SK-N-SH treated with all-trans-retinoic acid at 6 μM for 48 hours (cell line): ENCODE data around the gene HSPB8.

Source experiments
- ATAC-seq: fragments of 200-7000 bp; cut with Tn5 transposase; 3 replicates; pipeline ENCODE4 v1.9.1; 2020; ENCODE audit warnings: mild to moderate bottlenecking, moderate library complexity
- ARNTL ChIP-seq: fragments of 450-650 bp; formaldehyde crosslinking; IDR thresholded peaks from 2 replicates; pipeline ENCODE4 v1.5.0; 2020; ENCODE audit warnings: low read depth, mild to moderate bottlenecking, moderate library complexity, borderline replicate concordance
- BACH2 ChIP-seq: fragments of 250-450 bp; sonication (Bioruptor Pico); IDR thresholded peaks from 2 replicates; pipeline ENCODE4 v1.9.0; 2021; ENCODE audit warnings: mild to moderate bottlenecking, borderline replicate concordance
- CREB5 ChIP-seq: fragments of 250-450 bp; sonication (Bioruptor Pico); IDR thresholded peaks from 2 replicates; pipeline ENCODE4 v1.5.1; 2020; ENCODE audit warnings: low read depth, mild to moderate bottlenecking, moderate library complexity
- CSDC2 ChIP-seq: fragments of 250-450 bp; sonication (Bioruptor Pico); IDR thresholded peaks from 2 replicates; pipeline ENCODE4 v1.5.0; 2020; ENCODE audit warnings: mild to moderate bottlenecking, moderate library complexity
- ESRRG ChIP-seq: fragments of 250-450 bp; sonication (Bioruptor Pico); IDR thresholded peaks from 2 replicates; pipeline ENCODE4 v1.6.1; 2021; ENCODE audit warnings: mild to moderate bottlenecking
- GLIS3 ChIP-seq: fragments of 250-450 bp; sonication (Bioruptor Pico); IDR thresholded peaks from 2 replicates; pipeline ENCODE4 v1.5.0; 2020; ENCODE audit warnings: mild to moderate bottlenecking, moderate library complexity
- ISL1 ChIP-seq: fragments of 250-450 bp; sonication (Bioruptor Pico); IDR thresholded peaks from 2 replicates; pipeline ENCODE4 v2.1.2; 2022; ENCODE audit warnings: mild to moderate bottlenecking, moderate library complexity
- OSR1 ChIP-seq: fragments of 250-450 bp; sonication (Bioruptor Pico); IDR thresholded peaks from 2 replicates; pipeline ENCODE4 v1.8.0; 2022; ENCODE audit warnings: moderate library complexity, mild to moderate bottlenecking, inconsistent platforms
- PATZ1 ChIP-seq: fragments of 250-450 bp; sonication (Bioruptor Pico); IDR thresholded peaks from 2 replicates; pipeline ENCODE4 v1.8.0; 2020; ENCODE audit warnings: mild to moderate bottlenecking, moderate library complexity, borderline replicate concordance
- POU6F1 ChIP-seq: fragments of 250-450 bp; sonication (Bioruptor Pico); IDR thresholded peaks from 2 replicates; pipeline ENCODE4 v1.8.0; 2021; ENCODE audit warnings: low read depth, mild to moderate bottlenecking, moderate library complexity, borderline replicate concordance
- PPARA ChIP-seq: fragments of 250-450 bp; sonication (Bioruptor Pico); IDR thresholded peaks from 2 replicates; pipeline ENCODE4 v1.5.0; 2020; ENCODE audit warnings: mild to moderate bottlenecking, borderline replicate concordance
- RARB ChIP-seq: fragments of 250-450 bp; sonication (Bioruptor Pico); IDR thresholded peaks from 2 replicates; pipeline ENCODE4 v1.8.0; 2021; ENCODE audit warnings: mild to moderate bottlenecking, moderate library complexity
- SNAI2 ChIP-seq: fragments of 250-450 bp; sonication (Bioruptor Pico); IDR thresholded peaks from 2 replicates; pipeline ENCODE4 v1.5.0; 2020; ENCODE audit warnings: mild to moderate bottlenecking, moderate library complexity
- TCF4 ChIP-seq: fragments of 250-450 bp; sonication (Bioruptor Pico); IDR thresholded peaks from 2 replicates; pipeline ENCODE4 v1.8.0; 2021; ENCODE audit warnings: mild to moderate bottlenecking, moderate library complexity, borderline replicate concordance
- TOX ChIP-seq: fragments of 250-450 bp; sonication (Bioruptor Pico); IDR thresholded peaks from 2 replicates; pipeline ENCODE4 v1.8.0; 2021; ENCODE audit warnings: mild to moderate bottlenecking, moderate library complexity, borderline replicate concordance
- TSHZ2 ChIP-seq: fragments of 250-450 bp; sonication (Bioruptor Pico); IDR thresholded peaks from 2 replicates; pipeline ENCODE4 v1.5.0; 2020; ENCODE audit warnings: mild to moderate bottlenecking, moderate library complexity
- ZC3H10 ChIP-seq: fragments of 250-450 bp; sonication (Bioruptor Pico); IDR thresholded peaks from 2 replicates; pipeline ENCODE4 v1.5.1; 2021; ENCODE audit warnings: mild to moderate bottlenecking, moderate library complexity
- ZFP3 ChIP-seq: fragments of 250-450 bp; sonication (Bioruptor Pico); IDR thresholded peaks from 2 replicates; pipeline ENCODE4 v1.5.0; 2020; ENCODE audit warnings: mild to moderate bottlenecking, moderate library complexity
- ZFP30 ChIP-seq: fragments of 450-650 bp; formaldehyde crosslinking; IDR thresholded peaks from 2 replicates; pipeline ENCODE4 v1.5.0; 2022; ENCODE audit warnings: mild to moderate bottlenecking, moderate library complexity
- ZNF565 ChIP-seq: fragments of 450-650 bp; formaldehyde crosslinking; conservative IDR thresholded peaks from 2 replicates; pipeline ENCODE4 v1.5.0; 2020; ENCODE audit warnings: low read depth, mild to moderate bottlenecking, moderate library complexity
- ZNF70 ChIP-seq: fragments of 450-650 bp; formaldehyde crosslinking; IDR thresholded peaks from 2 replicates; pipeline ENCODE4 v1.5.0; 2020; ENCODE audit warnings: mild to moderate bottlenecking, moderate library complexity
- ZNF8 ChIP-seq: fragments of 450-650 bp; formaldehyde crosslinking; IDR thresholded peaks from 2 replicates; pipeline ENCODE4 v1.5.0; 2020; ENCODE audit warnings: mild to moderate bottlenecking, moderate library complexity

The HSPB8 gene

GRCh38 chr12:119171691-119172425 is 6.9 kb upstream of the HSPB8 start:
- ATAC-seq = no peak

GRCh38 chr12:119175081-119175480 is 3.6 kb upstream of the HSPB8 start:
- ATAC-seq = no peak
- TF ChIP-seq GLIS3 (CRISPR knock-in tag) (no peak), ZNF565 (CRISPR knock-in tag) (no peak), POU6F1 (CRISPR knock-in tag) (no peak), TCF4 (CRISPR knock-in tag) (no peak), TSHZ2 (no peak), ESRRG (CRISPR knock-in tag) (no peak), PATZ1 (CRISPR knock-in tag) (no peak), BACH2 (CRISPR knock-in tag) (no peak), ZNF8 (CRISPR knock-in tag) (no peak), ZNF70 (CRISPR knock-in tag) (no peak), TOX (CRISPR knock-in tag) (no peak), RARB (CRISPR knock-in tag) (no peak), ISL1 (no peak), ARNTL (no peak), ZC3H10 (CRISPR knock-in tag) (no peak), CREB5 (no peak)

More at GRCh38 chr12:119171691-119172425, 6.9 kb upstream of the HSPB8 start:
- TF ChIP-seq CREB5 (no peak), CSDC2 (CRISPR knock-in tag) (no peak), OSR1 (CRISPR knock-in tag) (no peak), ZFP30 (CRISPR knock-in tag) (no peak), RARB (CRISPR knock-in tag) (no peak), ARNTL (no peak), ZNF70 (CRISPR knock-in tag) (no peak), SNAI2 (CRISPR knock-in tag) (no peak), PPARA (no peak), TOX (CRISPR knock-in tag) (no peak), ZNF8 (CRISPR knock-in tag) (no peak), ISL1 (no peak), ZFP3 (CRISPR knock-in tag) (no peak), ESRRG (CRISPR knock-in tag) (no peak)
